ENCODE results near the gene COG6. TPM values are rescaled to one million over a fixed set of nuclear protein-coding genes. Genes with fewer than 3 reads are reported as not detected.

The COG6 gene
- total RNA-seq, 4 donors from 2014 or later: 14.8 to 28.2 (median 22.9) TPM

GRCh38 chr13:39618561-39618960 is 36.9 kb upstream of the COG6 start:
- Histone ChIP-seq H3K4me1 (no peaks in the 10 kb centered on the region), H3K4me3 (no peak overlapping the region), H3K9me3 (no peaks in the 10 kb centered on the region), H3K36me3 (no peaks in the 10 kb centered on the region), H3K27ac (no peak overlapping the region), H3K27me3 (no peaks in the 10 kb centered on the region)
- TF ChIP-seq POLR2AphosphoS5 (IDR thresholded peaks at IDR 0.05) (no peak), EP300 (IDR thresholded peaks at IDR 0.05) (no peak), CTCF (IDR thresholded peaks at IDR 0.05) (no peak), POLR2A (IDR thresholded peaks at IDR 0.05) (no peak)
- 50% methylated on average over 1 of the region's 1 CpG for WGBS
- no peak for DNase-seq (ENCODE audit: low spot score in 2 of 2)

- H3K27ac ChIP-seq: no peak overlapping the region
- no peak overlapping the region for H3K4me3 ChIP-seq
- no peaks in the 10 kb centered on the region for H3K36me3 ChIP-seq
- no peaks in the 10 kb centered on the region for H3K27me3 ChIP-seq
- no peaks in the 10 kb centered on the region for H3K9me3 ChIP-seq
- WGBS: 87% methylated on average over 1 of the region's 1 CpG
- DNase-seq (ENCODE audit: low spot score in 2 of 2): no peak
- no peaks in the 10 kb centered on the region for H3K4me1 ChIP-seq
- TF ChIP-seq POLR2A (IDR thresholded peaks at IDR 0.05): no peak
- no peak for TF ChIP-seq POLR2AphosphoS5 (IDR thresholded peaks at IDR 0.05)
- TF ChIP-seq EP300 (IDR thresholded peaks at IDR 0.05): no peak
- TF ChIP-seq CTCF (IDR thresholded peaks at IDR 0.05): no peak
These were observed 32.0 kb upstream of the COG6 start for GRCh38 chr13:39623466-39623865.

GRCh38 chr13:39631307-39631706 is 24.2 kb upstream of the COG6 start:
- Histone ChIP-seq H3K4me3 (no peak overlapping the region), H3K36me3 (no peaks in the 10 kb centered on the region), H3K27me3 (peaks cover 4% of the 10 kb centered on the region), H3K9me3 (no peaks in the 10 kb centered on the region), H3K27ac (no peak overlapping the region), H3K4me1 (no peaks in the 10 kb centered on the region)
- DNase-seq (ENCODE audit: low spot score in 2 of 2): no peak
- WGBS: 80% methylated on average over 1 of the region's 1 CpG
- TF ChIP-seq POLR2AphosphoS5 (IDR thresholded peaks at IDR 0.05): no peak
- TF ChIP-seq EP300 (IDR thresholded peaks at IDR 0.05): no peak
- no peak for TF ChIP-seq CTCF (IDR thresholded peaks at IDR 0.05)
- TF ChIP-seq POLR2A (IDR thresholded peaks at IDR 0.05): no peak

- TF ChIP-seq EP300 (IDR thresholded peaks at IDR 0.05) (no peak), POLR2A (IDR thresholded peaks at IDR 0.05) (no peak), POLR2AphosphoS5 (IDR thresholded peaks at IDR 0.05) (no peak)
- Histone ChIP-seq H3K27ac (no peak overlapping the region), H3K9me3 (no peaks in the 10 kb centered on the region), H3K27me3 (peaks cover 7% of the 10 kb centered on the region), H3K4me1 (no peaks in the 10 kb centered on the region), H3K36me3 (no peaks in the 10 kb centered on the region), H3K4me3 (no peak overlapping the region)
- no peak for DNase-seq (ENCODE audit: low spot score in 2 of 2)
These were observed 22.5 kb upstream of the COG6 start for GRCh38 chr13:39632994-39633393.

- WGBS: 94% methylated on average over 1 of the region's 1 CpG
- no peaks in the 10 kb centered on the region for H3K36me3 ChIP-seq
- no peaks in the 10 kb centered on the region for H3K4me1 ChIP-seq
These were observed 19.9 kb upstream of the COG6 start for GRCh38 chr13:39635564-39635963.

More at GRCh38 chr13:39635564-39635963, 19.9 kb upstream of the COG6 start:
- DNase-seq (ENCODE audit: low spot score in 2 of 2): no peak
- H3K9me3 ChIP-seq: no peaks in the 10 kb centered on the region
- peaks cover 10% of the 10 kb centered on the region for H3K27me3 ChIP-seq
- no peak overlapping the region for H3K27ac ChIP-seq
- TF ChIP-seq CTCF (IDR thresholded peaks at IDR 0.05): no peak
- TF ChIP-seq POLR2A (IDR thresholded peaks at IDR 0.05): no peak
- TF ChIP-seq EP300 (IDR thresholded peaks at IDR 0.05): no peak
- TF ChIP-seq POLR2AphosphoS5 (IDR thresholded peaks at IDR 0.05): no peak
- H3K4me3 ChIP-seq: no peak overlapping the region

Measured in suprapubic skin (tissue), 4 donors.